GM08714 (cell line): ENCODE measurements around the gene RGSL1.

ENCODE experiments used
- H3K4me3 ChIP-seq: fragments of 200-500 bp; sonication (Bioruptor generic); 2 replicates; pipeline ENCODE4 v1.5.1; 2014; ENCODE audit warnings: mild to moderate bottlenecking, low read length, inconsistent platforms
- ZNF274 ChIP-seq: IDR thresholded peaks from 2 replicates; pipeline ENCODE4 v1.6.1; 2012; ENCODE audit warnings: mild to moderate bottlenecking, low read depth, low read length

Gene RGSL1

DNA sequence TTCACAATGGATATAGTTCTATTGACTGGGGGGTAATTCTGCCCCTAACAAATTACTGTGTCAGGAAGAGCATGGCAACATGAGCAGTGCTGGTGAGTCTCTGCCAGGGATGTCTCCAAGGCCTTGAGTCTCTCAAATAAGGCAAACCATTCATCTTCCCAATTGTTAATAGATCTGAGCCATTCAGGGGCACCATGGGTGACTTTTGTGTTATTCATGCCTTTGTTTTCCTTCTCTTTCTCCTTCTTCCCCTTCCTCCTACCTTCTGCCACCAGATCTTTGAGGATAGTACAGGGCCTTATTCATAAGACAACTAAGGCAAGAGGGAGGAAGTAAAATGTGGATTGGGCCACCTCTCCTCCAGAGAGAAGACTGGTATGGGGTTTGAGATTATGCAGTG, at the start of gene RGSL1:
TSS of gene RGSL1 (plus strand) at position 60 of the 400 bp plus-strand sequence. CDS start at position 80, 20 bp downstream.
- no peak within 1 kb of the TSS for H3K4me3 ChIP-seq
- no peak for TF ChIP-seq ZNF274

DNA sequence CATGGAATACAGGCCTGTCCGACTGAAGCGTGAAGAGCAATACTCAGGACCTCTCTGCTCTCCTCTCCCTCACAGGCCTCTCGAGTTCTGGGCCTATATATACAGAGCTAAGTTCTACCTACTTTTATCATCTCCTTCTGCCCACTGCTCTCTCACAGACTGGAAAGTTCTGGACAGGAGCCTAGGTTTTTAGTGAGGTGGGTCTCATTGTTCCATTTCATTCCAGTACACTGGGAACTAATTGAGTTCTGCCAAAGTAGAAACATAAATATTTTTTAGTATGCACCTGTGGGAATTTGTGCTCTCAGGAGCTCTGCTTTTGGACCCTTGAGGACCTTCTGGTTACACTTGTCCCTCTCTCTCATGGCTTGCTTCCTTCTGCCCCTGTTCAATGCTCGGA, 49.4 kb upstream of the RGSL1 start, which contains the start of gene TEDDM1:
TSS of gene TEDDM1 (minus strand) at position 101 of the 400 bp plus-strand sequence. CDS start 182 bp downstream, outside the sequence.
- no peak for TF ChIP-seq ZNF274
- H3K4me3 ChIP-seq: no peak within 1 kb of the TSS

DNA sequence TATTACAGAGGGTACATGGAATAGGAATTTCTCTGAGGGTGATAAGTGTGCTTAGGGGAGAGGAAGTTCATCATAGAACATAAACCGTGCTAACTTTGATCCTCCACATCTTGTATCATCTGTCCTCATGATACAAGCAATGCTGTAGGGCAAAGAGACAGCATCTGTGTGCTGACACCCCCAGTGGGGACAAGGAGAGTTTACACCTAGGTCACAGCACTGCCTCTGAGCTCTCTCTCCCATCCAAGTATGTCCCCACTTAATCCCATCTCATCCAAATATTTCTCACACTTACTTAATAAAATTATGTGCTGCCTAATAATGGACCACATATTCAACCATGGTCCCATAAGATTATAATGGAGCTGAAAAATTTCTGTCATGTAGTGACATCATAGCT, 45.2 kb upstream of the RGSL1 start:
- TF ChIP-seq ZNF274: no peak
- H3K4me3 ChIP-seq: no peak overlapping the region

DNA sequence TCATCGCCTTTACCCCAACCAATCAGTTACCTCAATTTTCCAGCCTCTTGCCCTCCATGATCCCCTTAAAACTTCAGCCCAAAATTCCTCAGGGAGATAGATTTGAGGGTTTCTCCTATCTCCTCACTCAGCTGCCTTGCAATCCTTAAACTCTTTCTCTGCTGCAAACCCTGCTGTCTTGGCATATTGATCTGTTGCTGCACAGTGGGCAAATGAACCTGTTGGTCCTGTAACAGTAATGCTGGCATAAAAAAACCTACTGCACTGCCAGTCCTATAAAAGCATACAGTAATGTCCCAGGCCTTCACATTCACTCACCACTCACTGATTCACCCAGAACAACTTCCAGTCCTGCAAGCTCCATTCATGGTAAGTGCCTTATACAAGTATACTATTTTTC, 44.4 kb upstream of the RGSL1 start:
- H3K4me3 ChIP-seq: no peak overlapping the region

DNA sequence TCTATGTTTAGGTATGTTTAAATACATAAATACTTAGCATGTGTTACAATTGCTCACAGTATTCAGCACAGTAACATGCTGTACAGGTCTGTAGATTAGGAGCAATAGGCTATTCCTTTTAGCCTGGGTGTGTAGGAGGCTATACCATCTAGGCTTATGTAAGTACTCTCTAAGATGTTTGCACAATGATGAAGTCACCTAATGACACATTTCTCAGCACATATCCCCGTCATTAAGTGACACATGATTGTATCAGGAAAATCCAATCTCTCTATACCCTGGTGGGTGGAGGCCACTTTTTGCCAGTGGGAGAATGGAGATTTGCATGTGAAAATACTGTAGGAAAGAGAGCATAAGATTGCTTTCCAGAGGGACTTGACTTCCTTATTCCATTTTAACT, 43.9 kb upstream of the RGSL1 start:
- no peak for TF ChIP-seq ZNF274

More for the DNA sequence above, 44.4 kb upstream of the RGSL1 start:
- no peak for TF ChIP-seq ZNF274

DNA sequence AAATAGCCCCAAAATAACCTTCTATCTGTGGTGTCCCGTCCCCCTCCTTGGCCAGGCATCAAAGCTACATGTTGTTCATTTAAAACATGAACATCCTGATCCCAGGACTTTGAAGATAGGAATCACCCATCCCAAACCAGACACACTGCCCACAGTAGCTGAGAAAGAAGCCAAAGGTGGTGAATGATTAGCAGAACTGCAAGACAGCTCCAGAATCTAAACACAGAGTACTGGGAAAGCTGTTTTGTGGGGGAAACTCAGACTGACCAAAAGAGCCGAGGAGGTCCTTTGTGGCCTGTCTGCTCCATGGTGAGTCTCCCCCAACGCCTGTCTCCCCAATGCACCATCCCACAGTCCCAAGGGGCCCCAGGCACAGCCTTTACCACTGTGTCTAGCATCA, 42.2 kb upstream of the RGSL1 start:
- no peak overlapping the region for H3K4me3 ChIP-seq
- TF ChIP-seq ZNF274: no peak

More for the DNA sequence above, 43.9 kb upstream of the RGSL1 start:
- no peak overlapping the region for H3K4me3 ChIP-seq

DNA sequence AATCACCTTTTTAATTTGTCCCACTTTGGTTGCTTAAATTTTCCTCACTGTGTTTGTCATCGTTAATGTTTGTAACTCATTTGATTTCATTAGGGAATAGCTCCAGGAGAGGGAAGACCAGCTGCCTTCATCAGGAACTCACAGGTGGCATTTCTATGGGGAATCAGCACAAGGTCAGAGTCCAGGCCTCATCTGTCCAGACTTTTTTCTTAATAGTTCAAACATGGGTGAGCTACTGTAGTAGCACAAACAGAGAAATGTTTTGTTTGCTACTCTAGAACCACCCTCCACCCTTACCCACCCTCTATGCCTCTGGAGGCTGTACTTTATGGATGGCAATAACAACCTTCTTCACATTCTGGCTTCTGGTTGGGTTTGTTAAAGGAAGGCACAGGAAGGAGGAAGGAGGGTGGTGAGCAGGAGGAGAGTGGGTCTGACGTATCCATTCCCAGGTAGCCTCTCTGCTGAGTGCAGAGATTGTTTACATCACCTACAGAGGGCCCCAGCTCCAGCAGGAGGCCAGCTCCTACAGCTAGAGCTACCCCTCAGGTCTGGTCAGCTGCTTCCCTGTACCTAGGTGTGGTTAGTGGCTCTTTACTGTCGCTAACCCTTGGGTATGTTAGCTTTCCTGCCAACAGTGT, 41.4 kb upstream of the RGSL1 start:
- no peak overlapping the region for H3K4me3 ChIP-seq
- TF ChIP-seq ZNF274: no peak

DNA sequence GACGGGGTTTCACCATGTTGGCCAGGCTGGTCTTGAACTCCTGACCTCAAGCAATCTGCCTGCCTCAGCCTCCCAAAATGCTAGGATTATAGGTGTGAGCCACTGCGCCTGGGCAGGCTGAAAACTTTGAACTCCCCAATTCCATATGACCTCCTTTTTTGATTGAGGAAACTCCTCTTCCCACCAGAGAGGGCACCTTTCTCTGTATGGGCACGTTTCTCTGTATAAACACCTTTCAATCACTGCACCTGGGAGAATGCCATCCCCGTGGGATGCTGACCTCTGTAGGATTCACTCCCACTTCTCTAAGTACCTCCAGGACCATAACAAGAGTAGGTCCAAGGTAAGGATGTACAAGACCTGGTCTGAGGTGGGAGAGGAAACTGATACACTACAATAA, 39.8 kb upstream of the RGSL1 start:
- TF ChIP-seq ZNF274: no peak
- no peak overlapping the region for H3K4me3 ChIP-seq

DNA sequence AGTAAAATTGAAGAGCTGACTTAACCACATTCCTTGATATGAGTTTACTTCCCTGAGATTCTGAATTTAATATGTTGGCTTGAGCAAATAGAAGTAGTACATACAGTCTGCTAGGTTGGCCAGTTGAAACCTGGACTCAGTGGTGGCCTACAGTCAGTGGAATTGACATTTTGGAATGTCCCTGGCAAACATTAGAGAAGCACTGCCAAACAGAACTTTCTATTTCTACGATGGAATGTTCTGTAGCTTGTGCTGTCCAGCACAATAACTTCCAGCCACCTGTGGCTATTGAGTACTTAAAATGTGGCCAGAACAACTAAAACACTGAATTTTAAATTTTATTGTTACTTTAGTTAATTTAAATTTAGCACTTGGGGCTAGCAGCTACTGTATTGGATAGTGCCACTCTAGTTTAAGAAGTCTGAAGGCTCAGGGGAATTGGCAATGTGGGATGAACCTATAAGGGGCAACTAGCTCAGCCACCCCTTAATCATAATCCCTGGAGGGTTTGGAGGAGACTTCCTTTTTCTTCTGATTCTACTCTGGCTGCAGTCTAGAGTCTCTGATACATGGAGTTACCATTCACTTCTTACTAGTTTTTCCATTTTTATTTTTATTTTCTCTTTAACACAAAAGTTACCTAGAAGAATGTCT, 39.2 kb upstream of the RGSL1 start:
- H3K4me3 ChIP-seq: no peak overlapping the region
- TF ChIP-seq ZNF274: no peak

DNA sequence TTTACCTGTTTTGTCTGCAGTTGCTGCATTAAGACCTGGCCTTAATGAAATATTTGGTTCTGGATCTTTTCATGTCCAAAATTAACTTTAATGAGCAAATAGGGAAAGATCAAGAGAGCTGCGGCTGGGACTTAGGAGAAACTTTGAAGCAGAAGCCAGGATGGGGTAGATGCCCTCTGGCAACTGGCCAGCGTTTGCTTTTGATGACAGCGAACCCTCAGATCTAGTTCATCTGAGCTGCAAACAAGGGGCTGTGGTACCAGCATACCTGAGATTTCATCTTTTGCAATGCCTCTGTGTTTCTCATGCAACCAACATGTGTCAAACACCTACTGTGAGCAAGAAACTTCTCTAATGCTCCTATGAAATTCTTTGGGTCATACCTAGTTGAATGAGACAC, 36.5 kb upstream of the RGSL1 start:
- TF ChIP-seq ZNF274: no peak
- no peak overlapping the region for H3K4me3 ChIP-seq

DNA sequence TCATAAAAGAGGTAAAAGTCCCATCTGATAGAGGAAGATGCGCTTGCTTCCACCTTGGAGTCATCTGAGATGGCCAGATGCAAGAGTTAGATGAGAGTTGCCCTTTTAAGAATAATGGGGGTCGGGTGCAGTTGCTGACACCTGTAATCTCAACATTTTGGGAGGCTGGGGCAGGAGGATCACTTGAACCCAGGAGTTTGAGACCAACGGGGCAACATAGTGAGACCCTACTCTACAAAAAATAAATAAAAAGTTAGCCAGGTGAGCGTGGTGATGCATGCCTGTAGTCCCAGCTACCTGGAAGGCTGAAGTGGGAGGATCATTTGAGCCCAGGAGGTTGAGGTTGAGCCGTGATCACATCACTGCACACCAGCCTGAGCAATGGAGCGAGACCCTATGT, 36.0 kb upstream of the RGSL1 start:
- TF ChIP-seq ZNF274: no peak
- no peak overlapping the region for H3K4me3 ChIP-seq

DNA sequence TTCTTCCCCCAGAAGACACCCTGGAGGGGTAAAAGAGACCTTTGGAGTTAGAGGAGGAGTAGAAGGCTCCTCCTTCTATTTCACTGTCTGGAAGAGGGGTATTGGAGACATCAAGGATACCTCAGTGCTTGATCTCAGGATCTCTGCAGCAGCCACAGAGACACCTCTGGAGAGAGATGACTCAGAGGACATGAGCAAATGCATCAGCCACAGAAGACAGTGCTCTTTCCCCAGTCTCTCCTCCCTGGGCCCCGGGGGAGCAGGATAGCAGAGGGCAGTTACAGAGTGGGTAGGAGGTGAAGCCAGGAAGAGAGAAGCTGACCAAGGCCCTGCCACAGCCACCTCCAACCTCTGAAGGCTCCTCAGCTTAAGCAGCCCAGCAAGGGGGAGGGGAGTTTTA, 34.2 kb upstream of the RGSL1 start:
- no peak for TF ChIP-seq ZNF274
- H3K4me3 ChIP-seq: no peak overlapping the region

DNA sequence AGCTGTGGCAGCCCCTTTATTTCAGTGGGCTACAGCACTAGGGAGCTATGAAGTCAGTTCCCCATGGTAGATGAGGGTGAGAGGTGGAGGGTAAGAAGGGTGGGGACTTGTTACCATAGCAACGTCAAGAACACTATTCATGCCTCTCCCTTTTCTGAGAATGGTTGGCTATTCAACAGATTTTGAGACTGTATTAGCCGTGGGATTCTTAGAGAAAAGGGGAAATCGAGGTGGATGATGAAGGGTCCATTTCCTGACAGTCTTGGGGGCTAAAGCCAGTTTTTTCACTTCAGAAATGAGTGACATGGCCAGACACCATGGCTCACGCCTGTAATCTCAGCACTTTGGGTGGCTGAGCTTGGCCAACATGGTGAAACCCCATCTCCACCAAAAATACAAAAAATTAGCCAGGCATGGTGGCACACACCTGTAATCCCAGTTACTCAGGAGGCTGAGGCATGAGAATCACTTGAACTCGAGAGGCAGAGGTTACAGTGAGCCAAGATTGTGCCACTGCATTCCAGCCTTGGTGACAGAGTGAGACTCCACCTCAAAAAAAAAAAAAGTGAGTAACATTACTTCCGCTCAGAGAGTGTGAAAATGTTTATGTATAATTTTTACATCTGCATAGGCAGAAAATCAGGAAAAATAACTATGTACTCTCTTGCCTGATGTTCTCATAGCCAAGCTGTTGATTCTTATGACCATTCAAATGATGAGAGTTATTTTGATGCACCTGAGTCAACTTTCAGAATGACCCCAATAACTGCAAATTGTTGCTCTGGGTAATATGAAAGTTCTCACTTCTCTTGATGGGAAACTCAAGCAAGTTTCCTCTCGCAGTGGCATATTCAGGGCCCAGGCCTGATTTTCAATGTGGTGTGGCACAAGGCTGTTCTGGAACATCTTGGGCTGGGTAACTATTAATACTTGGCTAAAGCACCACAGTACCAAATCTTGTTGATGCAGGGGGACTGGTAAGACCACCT, 23.2 kb upstream of the RGSL1 start:
- no peak overlapping the region for H3K4me3 ChIP-seq

DNA sequence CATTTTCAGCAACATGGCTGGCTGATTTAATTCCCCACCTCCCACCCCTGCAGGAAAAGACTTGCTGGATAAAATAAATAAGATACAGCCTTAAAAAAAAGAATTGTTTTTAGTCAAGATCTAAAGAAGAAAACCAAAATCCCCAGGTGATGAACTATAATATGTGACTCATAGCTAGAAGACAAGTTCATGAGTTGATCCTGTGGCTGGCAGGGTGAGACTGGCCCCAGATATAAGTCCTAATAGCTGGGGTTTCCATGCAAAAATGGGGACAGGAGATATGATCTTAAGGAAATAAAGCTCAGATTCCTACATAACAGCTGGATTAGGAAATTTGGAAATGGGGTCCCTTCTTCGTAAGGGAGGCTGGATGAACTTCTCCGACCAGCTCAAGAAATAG, 21.9 kb upstream of the RGSL1 start:
- H3K4me3 ChIP-seq: no peak overlapping the region
- TF ChIP-seq ZNF274: no peak

More for the DNA sequence above, 23.2 kb upstream of the RGSL1 start:
- no peak for TF ChIP-seq ZNF274
